GM18498 (cell line): ENCODE results near the gene GLT8D2.

Experiments
- ATAC-seq: cut with Tn5 transposase; IDR thresholded peaks from one replicate; pipeline ENCODE4 v1.9.1; 2021; ENCODE audit warnings: mild to moderate bottlenecking, moderate library complexity; ENCODE audit not compliant: unreplicated experiment

Gene GLT8D2

DNA sequence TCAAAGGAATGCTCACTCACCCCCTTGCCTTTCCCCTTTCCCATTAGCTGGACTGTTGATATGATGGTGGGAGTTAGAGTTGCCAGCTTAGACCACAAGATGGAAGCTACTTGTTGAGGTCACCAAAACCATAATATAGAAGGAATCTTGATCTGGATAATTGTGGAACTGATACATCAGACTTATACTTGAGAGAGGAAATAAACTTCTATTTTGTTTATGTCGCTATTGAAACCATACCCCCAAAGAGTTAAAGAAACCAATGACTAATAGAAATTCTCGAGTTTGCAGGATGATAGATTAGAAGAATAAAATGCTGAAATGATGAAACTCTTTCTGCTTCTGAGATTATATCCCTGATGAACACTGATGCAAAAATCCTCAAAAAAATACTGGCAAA lies 46.4 kb downstream of the GLT8D2 start:
- no peak for ATAC-seq

DNA sequence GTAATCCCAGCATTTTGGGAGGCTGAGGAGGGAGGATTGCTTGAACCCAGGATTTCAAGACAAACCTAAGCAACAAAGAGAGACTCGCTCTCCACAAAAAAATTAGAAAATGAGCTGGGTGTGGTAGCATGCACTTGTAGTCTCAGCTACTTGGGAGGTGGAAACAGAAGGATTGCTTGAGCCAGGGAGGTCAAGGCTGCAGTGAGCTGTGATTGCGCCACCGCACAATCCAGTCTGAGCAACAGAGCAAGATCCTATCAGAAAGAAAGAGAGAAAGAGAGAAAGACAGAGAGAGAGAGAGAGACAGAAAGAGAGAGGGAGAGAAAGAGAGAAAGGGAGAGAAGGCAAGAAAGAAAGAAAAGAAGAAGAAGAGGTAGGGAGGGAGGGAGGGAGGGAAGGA lies 47.3 kb downstream of the GLT8D2 start:
- no peak for ATAC-seq

DNA sequence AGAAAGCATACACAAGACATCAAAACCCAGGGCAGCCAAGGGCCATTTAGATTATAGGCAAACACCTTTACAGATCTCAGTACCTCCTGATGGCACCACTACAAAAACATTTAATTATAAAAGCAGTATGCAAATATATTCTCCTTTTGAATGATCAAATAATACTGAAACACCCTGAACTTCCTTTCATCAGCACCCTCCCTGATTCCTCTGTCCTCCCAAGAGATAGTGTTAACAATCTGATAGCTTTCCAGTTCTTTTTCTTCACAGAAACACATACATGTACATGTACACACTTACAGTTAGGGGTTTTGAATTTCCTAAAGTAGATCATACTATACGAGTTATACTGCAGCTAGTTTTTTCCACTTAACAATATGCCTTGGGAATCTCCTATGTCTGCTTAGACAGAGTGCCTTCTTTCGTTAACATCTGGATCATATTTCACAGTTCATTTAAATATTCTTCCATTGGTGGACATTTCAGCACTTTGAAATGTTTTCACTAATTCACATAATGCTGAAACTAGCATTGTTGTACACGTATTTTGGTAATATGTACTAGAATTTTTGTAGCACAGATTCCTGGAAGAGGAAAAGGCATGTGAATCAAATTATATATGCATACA lies 49.1 kb downstream of the GLT8D2 start:
- no peak for ATAC-seq

DNA sequence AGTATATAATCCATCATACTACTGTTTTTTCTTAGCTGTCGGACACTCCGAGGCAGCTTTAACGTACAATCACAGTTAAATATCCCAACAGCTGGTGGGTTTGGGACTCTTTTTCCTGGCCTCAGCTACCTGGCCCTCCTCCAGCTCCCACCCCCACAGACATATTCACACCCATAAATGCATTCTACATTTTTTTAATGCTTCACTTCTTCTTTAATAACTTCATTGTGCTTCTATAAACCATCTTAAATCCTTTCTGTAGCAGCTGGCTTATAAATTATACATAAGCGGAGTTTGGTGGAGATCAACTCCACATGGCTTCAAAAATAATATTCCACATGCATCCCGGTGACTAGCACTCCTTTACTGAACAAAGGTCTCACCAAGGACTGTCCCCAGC lies 51.0 kb downstream of the GLT8D2 start:
- no peak for ATAC-seq

DNA sequence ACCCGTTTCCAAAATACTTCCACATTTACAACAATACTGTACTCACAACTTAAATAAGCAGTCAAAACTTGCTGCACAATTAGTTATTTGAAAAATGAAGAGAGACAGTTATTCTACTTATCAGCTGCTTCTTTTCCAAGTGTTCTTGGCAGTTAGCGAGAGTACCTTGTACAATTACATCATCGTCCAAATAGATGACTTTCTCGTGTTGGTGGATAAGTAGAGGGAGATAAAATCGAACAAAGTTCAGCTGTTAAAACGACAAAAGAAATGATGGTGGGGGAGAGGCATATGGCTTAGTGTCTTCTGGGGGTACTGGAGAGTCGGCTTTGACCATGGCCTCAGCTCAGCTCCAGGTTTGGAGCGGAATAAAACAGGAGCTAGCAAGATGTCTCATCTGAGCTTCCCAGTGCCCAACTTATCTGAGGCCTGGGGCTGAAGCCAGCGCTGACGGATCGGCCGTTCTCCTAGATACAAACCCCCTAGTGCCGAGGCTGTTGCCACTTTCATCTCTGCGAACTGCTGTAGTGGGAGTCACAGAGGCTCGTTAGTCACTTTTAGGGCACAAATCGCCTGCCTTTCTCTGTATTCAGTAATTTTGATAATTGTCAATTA lies 52.6 kb downstream of the GLT8D2 start:
- ATAC-seq = no peak

DNA sequence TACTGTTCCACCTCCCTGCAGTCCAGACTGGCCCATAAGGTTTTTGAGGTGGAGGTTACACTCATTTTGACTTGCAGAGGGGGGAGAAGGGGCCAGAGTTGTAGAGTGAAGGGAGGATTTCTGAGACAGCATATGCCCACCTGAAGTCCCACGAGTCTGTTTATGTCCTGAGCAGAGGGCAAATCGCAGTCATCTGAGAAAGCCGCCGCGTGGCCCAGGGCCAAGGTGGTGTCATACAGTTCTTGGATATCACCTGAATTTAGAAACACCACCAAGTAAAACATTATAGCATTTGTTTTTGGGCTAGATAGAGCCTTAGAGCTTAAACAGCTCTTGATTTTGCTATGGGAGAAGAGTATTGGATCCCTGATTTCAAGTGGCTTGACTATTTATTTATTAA lies 53.4 kb downstream of the GLT8D2 start:
- no peak for ATAC-seq

DNA sequence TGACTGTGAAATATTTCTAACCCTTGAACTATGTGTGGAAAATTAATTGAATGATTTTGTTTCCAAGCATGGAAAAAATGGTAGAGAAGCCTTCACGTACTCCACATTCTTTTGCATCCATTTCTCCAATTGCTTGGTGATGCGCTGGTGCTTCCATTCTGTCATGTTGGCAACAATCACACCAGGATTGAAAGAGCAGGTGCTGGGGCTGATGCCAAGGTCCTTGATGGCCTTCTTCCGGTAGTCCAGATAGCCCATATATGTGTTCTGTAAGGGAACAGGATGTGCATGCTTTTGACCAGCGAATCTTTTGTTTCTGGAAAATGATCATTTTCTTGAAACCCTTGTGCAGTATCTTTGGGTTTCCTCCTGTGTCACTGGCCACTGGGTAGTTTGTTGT lies 55.8 kb downstream of the GLT8D2 start:
- no peak for ATAC-seq

DNA sequence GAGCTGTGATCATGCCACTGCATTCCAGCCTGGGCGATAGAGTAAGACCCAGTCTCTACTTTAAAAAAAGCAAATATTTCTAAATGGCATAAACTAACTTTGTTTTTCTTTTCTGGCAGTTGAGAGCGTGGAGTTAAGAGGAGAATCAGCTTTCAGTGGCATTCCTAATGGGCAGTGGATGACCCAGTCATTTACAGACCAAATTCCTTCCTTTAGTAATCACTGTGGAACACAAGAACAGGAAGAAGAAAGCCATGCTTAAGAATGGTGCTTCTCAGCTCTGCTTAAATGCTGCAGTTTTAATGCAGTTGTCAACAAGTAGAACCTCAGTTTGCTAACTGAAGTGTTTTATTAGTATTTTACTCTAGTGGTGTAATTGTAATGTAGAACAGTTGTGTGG lies 63.2 kb downstream of the GLT8D2 start:
- ATAC-seq = no peak

DNA sequence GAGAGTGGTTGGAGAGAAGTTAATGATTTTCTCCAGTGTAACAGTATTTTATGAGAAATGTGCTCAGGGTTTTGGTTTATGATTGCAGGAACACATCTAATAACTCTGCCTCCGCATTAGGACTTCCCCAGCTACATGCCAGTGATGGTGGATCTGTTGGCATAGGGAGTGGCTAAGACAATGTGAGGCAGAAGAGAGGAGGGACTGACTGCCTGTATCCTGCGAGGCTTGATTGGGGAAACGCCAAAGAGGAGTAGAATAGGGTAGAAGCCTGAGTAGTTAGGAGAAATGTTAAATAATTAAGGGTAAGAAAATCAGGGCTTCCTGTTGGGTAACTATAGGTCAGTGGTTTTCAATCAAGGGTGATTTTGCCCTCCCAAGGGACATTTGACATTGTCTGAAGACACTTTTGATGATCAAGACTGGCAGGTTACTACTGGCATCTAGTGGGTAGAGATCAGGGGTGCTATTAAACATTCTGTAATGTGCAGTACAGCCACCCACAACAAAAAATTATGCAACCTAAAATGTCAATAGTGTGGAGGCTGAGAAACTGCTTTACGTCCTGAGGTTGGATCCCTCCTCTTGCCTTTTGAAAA lies 71.5 kb downstream of the GLT8D2 start:
- no peak for ATAC-seq

DNA sequence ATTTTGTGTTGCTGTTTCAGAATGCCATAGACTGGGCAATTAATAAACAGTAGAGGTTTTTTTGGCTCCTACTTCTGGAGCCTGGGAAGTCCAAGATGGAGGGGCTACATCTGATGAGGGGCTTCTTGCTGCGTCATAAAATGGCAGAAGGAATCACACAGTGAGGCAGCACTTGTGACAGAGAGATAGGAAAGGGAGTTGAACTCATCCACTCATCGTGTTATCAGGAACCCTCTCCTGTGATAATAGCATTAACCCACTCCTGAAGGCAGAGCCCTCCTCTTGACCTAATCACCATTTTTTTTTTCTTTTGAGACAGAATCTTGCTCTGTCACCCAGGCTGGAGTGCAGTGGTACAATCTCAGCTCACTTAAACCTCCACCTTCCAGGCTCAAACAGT lies 74.6 kb downstream of the GLT8D2 start:
- no peak for ATAC-seq

DNA sequence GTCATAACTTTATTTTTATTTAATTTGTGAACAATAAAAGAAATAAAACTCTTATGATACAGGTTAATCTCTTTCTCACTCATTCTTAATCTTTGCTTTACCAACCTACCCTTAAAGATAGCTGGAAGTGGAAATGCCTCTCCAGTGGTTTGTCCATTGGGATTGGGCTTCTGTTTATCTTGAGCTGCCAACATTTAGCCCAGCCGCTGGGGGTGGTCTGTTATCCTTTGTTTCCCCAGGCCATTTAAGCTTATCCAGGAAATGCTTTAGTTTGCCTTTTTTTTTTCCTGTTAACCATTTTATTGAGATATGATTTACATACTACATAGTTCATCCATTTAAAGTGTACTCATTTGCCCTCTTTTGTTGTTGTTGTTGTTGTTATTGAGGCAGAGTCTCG lies 76.1 kb downstream of the GLT8D2 start:
- ATAC-seq = no peak

DNA sequence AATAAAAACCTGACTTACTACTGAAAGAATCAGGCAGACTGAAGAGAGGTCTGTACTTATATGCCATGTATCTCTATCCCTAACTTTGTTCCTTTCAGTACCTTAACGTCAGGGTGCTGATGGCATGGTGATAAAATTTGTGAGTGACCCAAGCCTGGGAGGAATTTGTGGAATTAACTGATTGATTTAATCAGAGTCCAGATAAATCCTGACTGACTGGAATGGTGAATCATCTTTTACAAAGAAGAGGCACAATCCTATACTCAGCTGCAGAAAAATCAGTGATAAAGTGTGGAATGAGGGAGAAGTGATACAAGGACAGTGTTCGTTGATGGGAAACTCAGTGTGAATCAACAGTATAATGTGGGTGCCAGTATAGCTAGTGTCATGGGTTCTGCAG lies 80.6 kb downstream of the GLT8D2 start:
- no peak for ATAC-seq

DNA sequence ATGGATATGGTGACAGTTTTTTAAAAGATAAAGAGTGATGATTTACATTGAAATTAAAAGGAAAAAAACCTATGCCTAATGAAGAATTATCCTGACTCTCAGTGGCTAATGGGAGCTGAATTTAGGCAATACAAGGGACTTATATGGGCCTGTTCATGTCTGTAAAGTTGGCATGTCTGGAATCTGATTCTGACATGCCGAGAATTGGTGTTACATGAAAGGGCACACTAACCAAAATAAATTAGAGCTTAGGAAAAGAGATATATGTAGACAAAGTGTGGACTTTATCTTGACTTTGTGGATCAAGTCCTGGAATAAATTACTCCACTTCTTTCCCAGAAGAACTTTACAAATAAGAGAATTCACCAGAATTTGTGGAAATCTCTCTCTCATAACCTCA lies 83.3 kb downstream of the GLT8D2 start:
- no peak for ATAC-seq

DNA sequence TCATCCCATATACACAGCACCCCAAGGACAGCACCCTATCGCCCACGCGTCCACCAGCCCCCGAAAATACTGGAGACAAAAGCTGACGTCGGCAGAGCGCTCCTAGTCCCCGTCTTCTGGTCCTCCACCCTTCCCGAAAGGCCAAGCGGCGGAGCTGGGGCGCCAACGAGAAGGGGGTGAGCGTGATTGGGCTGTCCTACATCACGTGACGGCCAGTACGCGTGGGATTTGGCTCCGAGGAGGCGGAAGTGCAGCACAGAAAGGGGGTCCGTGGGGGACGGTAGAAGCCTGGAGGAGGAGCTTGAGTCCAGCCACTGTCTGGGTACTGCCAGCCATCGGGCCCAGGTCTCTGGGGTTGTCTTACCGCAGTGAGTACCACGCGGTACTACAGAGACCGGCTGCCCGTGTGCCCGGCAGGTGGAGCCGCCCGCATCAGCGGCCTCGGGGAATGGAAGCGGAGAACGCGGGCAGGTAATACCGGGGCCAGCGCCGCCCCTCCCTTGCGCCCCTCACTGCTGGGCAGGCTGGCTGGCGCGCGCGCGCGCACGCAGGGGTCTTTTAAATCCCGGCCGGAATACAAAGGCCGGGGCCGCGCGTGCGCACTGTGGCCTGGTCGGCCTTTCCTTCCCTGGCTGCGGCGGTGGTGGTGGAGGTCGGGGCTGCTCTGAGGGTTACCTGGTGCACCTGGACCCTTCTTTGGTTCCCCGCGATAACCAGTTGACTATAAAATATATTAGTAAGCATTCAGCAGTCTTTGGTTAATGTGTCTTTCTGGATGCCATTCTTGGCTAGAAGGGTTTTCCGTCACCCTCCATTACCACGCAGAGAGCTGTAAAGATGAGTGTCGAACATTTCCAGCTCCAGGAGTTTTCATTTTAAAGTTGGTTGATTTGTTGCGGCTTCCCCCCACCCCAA lies 84.1 kb downstream of the GLT8D2 start, which contains the start of gene TDG:
TSS of gene TDG (plus strand) at position 283 of the 915 bp plus-strand sequence. CDS start at position 449, 166 bp downstream.
- peak; percentile 93 for ATAC-seq

DNA sequence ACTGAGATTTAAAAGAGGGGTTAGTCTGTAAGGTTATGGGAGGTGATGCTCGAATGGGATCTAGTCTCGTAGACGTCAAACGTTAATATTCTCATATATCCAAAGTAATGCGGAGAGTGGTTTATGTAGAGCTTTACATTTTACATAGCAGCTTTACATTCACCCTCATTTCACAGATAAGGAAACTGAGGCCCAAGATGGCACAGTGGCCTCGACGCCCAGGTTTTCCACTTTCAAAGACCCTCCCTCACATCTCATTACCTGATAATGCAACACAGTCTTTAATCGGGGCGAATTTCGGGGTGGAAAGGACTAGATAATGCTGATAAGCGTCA lies 84.8 kb downstream of the GLT8D2 start:
- no peak for ATAC-seq

DNA sequence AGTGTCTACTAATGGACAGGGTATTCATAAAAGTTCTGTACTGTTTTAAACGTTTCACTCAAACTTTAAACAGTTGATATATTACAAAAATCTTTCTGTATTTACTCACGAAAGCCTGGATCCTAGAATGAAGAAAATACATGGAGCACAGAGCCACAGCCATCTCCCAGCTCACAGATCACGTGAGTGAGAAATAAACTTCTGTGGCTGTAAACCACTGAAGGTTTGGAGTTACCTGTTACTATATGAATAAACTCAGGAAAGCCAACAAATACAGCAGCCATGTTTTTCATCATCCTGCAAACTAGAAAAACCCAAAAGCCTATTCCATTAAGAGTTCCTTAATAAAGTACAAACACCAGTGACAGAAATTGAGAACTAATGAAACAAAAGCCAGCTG lies 85.2 kb downstream of the GLT8D2 start:
- ATAC-seq = no peak

DNA sequence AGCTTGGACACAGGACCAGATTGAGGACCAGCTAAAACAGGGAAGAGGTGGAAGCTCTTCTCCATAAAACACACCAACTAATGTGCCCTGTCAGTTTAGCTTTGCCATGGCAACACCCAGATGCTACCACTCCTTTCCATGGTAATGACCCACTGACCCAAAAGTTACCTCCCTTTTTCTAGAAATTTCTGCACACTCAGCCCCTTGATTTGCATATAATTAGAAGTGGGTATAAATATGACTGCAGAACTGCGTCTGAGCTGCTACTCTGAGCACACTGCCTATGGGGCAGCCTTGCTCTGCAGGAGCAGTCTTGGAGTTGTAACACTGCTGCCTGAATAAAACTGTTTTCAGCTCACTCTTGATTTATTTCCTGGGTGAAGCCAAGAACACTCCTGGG lies 87.5 kb downstream of the GLT8D2 start:
- no peak for ATAC-seq

DNA sequence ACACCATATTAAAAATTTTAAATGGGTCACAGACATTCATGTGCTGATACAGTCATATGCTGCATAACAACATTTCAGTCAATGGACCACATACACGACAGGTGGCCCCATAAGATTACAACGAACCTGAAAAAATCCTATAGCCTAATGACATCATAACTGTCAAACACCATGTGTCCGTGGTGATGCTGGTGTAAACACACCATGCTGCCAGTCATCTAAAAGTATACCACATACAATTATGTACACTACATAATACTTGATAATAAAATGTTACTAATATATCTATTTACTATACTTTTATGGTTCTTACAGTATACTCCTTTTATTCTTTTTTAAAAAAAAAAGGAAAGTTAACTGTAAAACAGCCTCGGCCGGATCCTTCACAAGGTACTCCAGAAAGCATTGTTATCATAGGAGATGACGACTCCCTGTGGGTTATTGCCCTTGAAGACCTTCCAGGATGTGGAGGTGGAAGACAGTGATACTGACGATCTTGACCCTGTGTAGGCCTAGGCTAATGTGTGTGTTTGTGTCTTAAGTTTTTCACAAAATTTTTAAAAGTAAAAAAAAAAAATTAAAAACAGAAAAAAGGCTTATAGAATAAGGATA lies 89.3 kb downstream of the GLT8D2 start:
- no peak for ATAC-seq

DNA sequence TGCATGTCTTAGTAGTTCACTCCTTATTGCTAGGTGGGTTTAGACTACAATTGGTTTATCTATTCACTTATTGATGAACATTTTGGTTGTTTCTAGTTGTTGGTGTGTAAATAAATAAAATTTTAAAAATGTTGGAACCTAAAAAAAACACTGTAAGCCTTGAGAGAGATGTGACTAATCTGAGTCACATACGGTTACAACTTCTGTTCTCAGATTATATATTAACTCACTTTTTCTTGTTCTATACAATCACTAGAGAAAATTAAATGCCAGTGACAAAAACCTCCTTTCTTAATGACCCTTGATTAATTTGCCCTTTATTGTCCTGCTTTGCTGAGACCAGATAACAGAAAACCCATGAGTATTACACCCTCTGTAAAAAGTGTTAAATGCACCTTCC lies 91.4 kb downstream of the GLT8D2 start:
- no peak for ATAC-seq

DNA sequence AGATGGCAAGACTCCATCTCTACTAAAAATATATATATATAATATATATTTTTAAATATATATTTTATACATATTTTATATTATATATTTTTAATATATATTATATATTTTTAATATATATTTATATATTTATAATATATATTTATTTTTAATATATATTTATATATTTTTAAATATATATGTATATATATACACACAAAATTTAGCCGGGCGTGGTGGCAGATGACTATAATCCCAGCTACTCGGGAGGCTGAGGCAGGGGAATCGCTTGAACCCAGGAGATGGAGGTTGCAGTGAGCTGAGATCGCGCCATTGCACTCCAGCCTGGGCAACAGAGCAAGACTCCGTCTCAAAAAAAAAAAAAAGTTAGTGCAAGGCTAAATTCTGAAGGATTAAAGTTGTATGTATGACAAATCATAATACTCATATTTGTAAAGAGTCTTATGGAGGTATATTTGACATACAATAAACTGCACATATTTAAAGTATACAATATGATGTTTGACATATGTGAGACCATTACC lies 92.1 kb downstream of the GLT8D2 start:
- no peak for ATAC-seq

DNA sequence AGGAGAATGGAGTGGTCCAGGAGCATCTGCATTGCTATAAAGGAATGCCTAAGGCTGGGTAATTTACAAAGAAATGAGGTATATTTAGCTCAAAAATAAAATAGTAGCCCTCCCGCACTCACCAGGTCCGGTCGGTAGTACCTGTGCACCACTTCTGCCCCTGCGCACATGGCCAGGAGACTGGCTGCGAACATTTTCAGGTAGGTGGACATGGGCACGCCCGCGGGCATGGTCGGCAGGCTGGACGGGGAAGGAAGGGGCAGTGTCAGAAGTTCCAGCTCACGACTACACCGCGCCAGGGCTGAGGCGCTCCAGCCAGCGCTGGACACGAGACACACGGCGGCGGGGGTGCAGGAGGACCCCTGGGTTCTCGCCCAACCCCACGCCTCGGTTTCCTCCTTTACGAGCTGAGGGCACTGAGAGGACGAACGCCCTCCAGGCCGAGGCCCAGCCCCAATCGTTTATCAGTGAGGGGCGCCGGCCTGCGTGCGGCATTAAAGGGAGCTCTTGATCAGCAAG lies 93.4 kb downstream of the GLT8D2 start:
- ATAC-seq = peak; percentile 39
